GM12878 (cell line): ENCODE data around the gene CACNA2D2.

ENCODE experiments used
- CHD2 ChIP-seq: IDR thresholded peaks from 2 replicates; pipeline ENCODE4 v1.6.1; 2011; ENCODE audit warnings: low read depth, low read length, improper control_type of control experiment, borderline replicate concordance
- EZH2 ChIP-seq: IDR thresholded peaks from 2 replicates; pipeline ENCODE4 v1.6.1; 2012; ENCODE audit warnings: low read depth, mild to moderate bottlenecking, control low read depth, inconsistent platforms, low read length, borderline replicate concordance; ENCODE audit not compliant: control insufficient read depth
- TF ChIP-seq, protein P1 (sequence below), 3 experiments: IDR thresholded peaks in 2 of 3; conservative IDR thresholded peaks in 1 of 3; 2 replicates each; pipeline ENCODE4 v1.5.1; 2011; ENCODE audit warnings: low read depth in 3 of 3, low read length in 3 of 3, mild to moderate bottlenecking in 3 of 3, control low read depth in 2 of 3, moderate library complexity in 2 of 3, inconsistent platforms in 1 of 3, mixed read lengths in 1 of 3; ENCODE audit not compliant: control insufficient read depth in 2 of 3, insufficient read depth in 1 of 3; ENCODE audit errors: extremely low read depth in 1 of 3
- TF ChIP-seq, protein P2 (sequence below): IDR thresholded peaks from 2 replicates; pipeline ENCODE4 v1.6.1; 2012; ENCODE audit warnings: low read depth, low read length, improper control_type of control experiment
- TF ChIP-seq, protein P3 (sequence below): IDR thresholded peaks from 2 replicates; pipeline ENCODE4 v1.6.1; 2012; ENCODE audit warnings: low read depth, low read length, improper control_type of control experiment

DNA sequence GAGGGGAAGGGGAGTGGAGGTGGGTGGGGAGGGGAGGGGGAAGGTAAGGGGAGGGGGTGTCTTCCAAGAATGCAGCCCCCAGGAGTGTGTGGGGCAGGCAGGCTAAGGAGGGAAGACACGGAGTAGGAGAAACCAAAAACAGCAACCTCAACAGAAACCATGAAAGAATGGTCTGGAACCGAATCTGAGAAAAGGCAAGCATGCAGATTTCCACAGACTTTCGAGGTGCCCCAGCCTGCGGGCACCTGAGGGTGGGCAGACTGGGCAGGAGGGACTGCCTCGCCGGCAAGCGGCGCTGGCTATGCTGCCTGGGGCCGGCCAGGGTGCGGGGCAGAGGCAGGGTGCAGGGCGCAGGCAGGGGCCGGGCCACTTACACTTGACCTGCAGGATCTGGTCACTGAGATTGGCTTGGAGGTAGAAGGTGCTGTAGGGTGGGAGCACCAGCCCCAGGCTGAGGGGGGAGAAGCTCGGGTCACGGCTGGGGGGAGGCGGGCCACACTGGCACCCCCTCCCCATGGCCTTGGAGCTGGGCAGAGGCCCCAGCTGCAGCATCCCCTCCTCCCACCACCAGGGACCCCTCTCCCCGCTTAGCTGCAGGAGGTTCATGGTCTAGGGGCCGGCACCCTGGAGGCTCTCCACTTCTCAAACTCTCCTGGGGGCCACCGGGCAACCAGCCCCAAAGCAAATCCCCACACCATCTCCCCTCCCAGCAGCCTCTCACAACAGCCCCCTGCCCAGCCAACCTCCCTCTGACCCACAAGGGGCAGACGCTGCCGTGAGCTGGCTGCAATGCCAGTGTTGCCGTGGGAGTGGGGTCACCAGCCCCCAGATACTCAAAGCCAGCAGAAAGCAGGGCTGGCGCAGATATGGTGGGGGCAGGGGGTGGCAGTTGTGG lies 128.8 kb downstream of the CACNA2D2 start:
- TF ChIP-seq, protein P1, sequence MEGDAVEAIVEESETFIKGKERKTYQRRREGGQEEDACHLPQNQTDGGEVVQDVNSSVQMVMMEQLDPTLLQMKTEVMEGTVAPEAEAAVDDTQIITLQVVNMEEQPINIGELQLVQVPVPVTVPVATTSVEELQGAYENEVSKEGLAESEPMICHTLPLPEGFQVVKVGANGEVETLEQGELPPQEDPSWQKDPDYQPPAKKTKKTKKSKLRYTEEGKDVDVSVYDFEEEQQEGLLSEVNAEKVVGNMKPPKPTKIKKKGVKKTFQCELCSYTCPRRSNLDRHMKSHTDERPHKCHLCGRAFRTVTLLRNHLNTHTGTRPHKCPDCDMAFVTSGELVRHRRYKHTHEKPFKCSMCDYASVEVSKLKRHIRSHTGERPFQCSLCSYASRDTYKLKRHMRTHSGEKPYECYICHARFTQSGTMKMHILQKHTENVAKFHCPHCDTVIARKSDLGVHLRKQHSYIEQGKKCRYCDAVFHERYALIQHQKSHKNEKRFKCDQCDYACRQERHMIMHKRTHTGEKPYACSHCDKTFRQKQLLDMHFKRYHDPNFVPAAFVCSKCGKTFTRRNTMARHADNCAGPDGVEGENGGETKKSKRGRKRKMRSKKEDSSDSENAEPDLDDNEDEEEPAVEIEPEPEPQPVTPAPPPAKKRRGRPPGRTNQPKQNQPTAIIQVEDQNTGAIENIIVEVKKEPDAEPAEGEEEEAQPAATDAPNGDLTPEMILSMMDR (IDR thresholded peaks at IDR 0.05 in 2 of 3, conservative IDR thresholded peaks at IDR 0.05 in 1 of 3; ENCODE audit: control insufficient read depth in 2 of 3, extremely low read depth in 1 of 3, insufficient read depth in 1 of 3, low read depth in 3 of 3, low read length in 3 of 3), result no peak
- TF ChIP-seq CHD2, result no peak
- TF ChIP-seq, protein P2, sequence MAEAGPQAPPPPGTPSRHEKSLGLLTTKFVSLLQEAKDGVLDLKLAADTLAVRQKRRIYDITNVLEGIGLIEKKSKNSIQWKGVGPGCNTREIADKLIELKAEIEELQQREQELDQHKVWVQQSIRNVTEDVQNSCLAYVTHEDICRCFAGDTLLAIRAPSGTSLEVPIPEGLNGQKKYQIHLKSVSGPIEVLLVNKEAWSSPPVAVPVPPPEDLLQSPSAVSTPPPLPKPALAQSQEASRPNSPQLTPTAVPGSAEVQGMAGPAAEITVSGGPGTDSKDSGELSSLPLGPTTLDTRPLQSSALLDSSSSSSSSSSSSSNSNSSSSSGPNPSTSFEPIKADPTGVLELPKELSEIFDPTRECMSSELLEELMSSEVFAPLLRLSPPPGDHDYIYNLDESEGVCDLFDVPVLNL, result no peak
- TF ChIP-seq, protein P3, sequence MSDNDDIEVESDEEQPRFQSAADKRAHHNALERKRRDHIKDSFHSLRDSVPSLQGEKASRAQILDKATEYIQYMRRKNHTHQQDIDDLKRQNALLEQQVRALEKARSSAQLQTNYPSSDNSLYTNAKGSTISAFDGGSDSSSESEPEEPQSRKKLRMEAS, result no peak
- no peak for TF ChIP-seq EZH2
